K562 (cell line): ENCODE data around the gene PGR. TPM values are rescaled to one million over a fixed set of nuclear protein-coding genes. Genes with fewer than 3 reads are reported as not detected.

Experiments
- ATAC-seq: fragments of 200-7000 bp; cut with Tn5 transposase; 3 replicates; pipeline ENCODE4 v1.9.1; 2020; ENCODE audit warnings: moderate library complexity
- BruUV-seq: library from RNA; stranded (reverse); fragments of 400-500 nt; replicated peaks from 2 replicates; lab custom pipeline; 2021; lab: Mats Ljungman, UMichigan
- CTCF ChIA-PET: fragments of 300-600 bp; formaldehyde crosslinking; extraction: SDS; loops from one replicate; lab custom pipeline; 2021; ENCODE audit warnings: low intra/inter-chr PET ratio; lab: Yijun Ruan, JAX
- POLR2A ChIA-PET: fragments of 300-600, 350-650 bp; sonication (Branson Sonifier 250); formaldehyde crosslinking; extraction: SDS; loops from one replicate; lab custom pipeline; 2021; ENCODE audit warnings: antibody characterized with exemption, inconsistent platforms; lab: Yijun Ruan, JAX
- DNase-seq, 4 experiments: peaks; one replicate each; pipeline versions ENCODE4 v3.0.0 to v3.0.0-alpha.2; 2011 to 2018; ENCODE audit warnings: low spot score in 3 of 4, mixed read lengths in 3 of 4; ENCODE audit errors: extremely low read depth in 1 of 4
- FAIRE-seq: peaks from 2 replicates; lab custom pipeline; 2011; peaks lifted over from hg19 to GRCh38; lab: Jason Lieb, UNC
- H2AFZ ChIP-seq: 2 replicates; pipeline ENCODE4 v1.6.0; 2011; ENCODE audit warnings: low read depth, low read length, control low read depth, inconsistent platforms
- H3K27ac ChIP-seq: fragments of 200-600 bp; 3 replicates; pipeline ENCODE4 v1.8.0; 2011; ENCODE audit warnings: low read depth, mild to moderate bottlenecking, control low read depth, inconsistent platforms, low read length, moderate library complexity, mixed read lengths; ENCODE audit errors: extremely low read depth
- H3K27me3 ChIP-seq, 2 experiments: fragments of 300-600 bp in 1 of 2; 2 replicates in 1 of 2; 3 replicates in 1 of 2; pipeline versions ENCODE4 v1.6.0 to v1.8.0; 2011; ENCODE audit warnings: inconsistent platforms in 2 of 2, low read length in 2 of 2, mild to moderate bottlenecking in 1 of 2, mixed read lengths in 1 of 2, moderate library complexity in 1 of 2; ENCODE audit not compliant: control insufficient read depth in 2 of 2, insufficient read depth in 2 of 2
- H3K36me3 ChIP-seq: fragments of 300-600 bp; 3 replicates; pipeline ENCODE4 v1.8.0; 2011; ENCODE audit warnings: mild to moderate bottlenecking, low read length, inconsistent platforms; ENCODE audit not compliant: control insufficient read depth, insufficient read depth
- H3K4me1 ChIP-seq, 2 experiments: fragments of 200-600 bp in 1 of 2; replicated peaks in 1 of 2; 2 replicates in 1 of 2; 3 replicates in 1 of 2; pipeline versions ENCODE4 v1.5.1 to v1.8.0; 2011; ENCODE audit warnings: inconsistent platforms in 2 of 2, low read length in 2 of 2, mild to moderate bottlenecking in 1 of 2, mixed read lengths in 1 of 2, moderate library complexity in 1 of 2; ENCODE audit not compliant: control insufficient read depth in 2 of 2, insufficient read depth in 2 of 2
- H3K4me2 ChIP-seq: 2 replicates; pipeline ENCODE4 v1.6.1; 2011; ENCODE audit warnings: low read length, control low read depth, inconsistent platforms, mixed read lengths; ENCODE audit not compliant: insufficient read depth
- H3K4me3 ChIP-seq: fragments of 200-600 bp; sonication (generic), shearing (Covaris generic); 2 replicates; pipeline ENCODE4 v1.5.1; 2016; ENCODE audit warnings: control low read depth, inconsistent platforms
- H3K79me2 ChIP-seq: fragments of 200-600 bp; 3 replicates; pipeline ENCODE4 v1.8.0; 2011; ENCODE audit warnings: low read length, inconsistent platforms; ENCODE audit not compliant: control insufficient read depth, insufficient read depth
- H3K9ac ChIP-seq, 2 experiments: 2 replicates each; pipeline versions ENCODE4 v1.6.0 to v1.6.1; 2011; ENCODE audit warnings: low read depth in 2 of 2, low read length in 2 of 2, control low read depth in 1 of 2, inconsistent platforms in 1 of 2, mild to moderate bottlenecking in 1 of 2, mixed read lengths in 1 of 2; ENCODE audit not compliant: insufficient read depth in 1 of 2
- H3K9me1 ChIP-seq: one replicate; pipeline ENCODE4 v1.6.0; 2011; ENCODE audit warnings: inconsistent platforms, mild to moderate bottlenecking, low read length, moderate library complexity; ENCODE audit not compliant: control insufficient read depth, insufficient read depth
- H3K9me3 ChIP-seq: replicated peaks from 2 replicates; pipeline ENCODE4 v1.5.1; 2011; ENCODE audit warnings: low read depth, low read length, inconsistent platforms; ENCODE audit not compliant: control insufficient read depth, insufficient read depth
- H4K20me1 ChIP-seq: replicated peaks from 2 replicates; pipeline ENCODE4 v1.6.1; 2011; ENCODE audit warnings: low read length, inconsistent platforms, mixed read lengths; ENCODE audit not compliant: control insufficient read depth, insufficient read depth
- C11orf30 ChIP-seq: fragments of 450-650 bp; IDR thresholded peaks from 2 replicates; pipeline ENCODE4 v1.6.1; 2016; ENCODE audit warnings: low read depth, mild to moderate bottlenecking
- CCNT2 ChIP-seq: IDR thresholded peaks from 2 replicates; pipeline ENCODE4 v1.6.1; 2011; ENCODE audit warnings: borderline replicate concordance, low read depth, mild to moderate bottlenecking, moderate library complexity, mixed read lengths, low read length; ENCODE audit not compliant: insufficient read length; ENCODE audit errors: extremely low read depth
- FOXJ2 ChIP-seq: fragments of 200-800 bp; sonication (Bioruptor generic); IDR thresholded peaks from 2 replicates; pipeline ENCODE4 v1.6.1; 2016; ENCODE audit warnings: missing genetic modification characterization, missing compliant biosample characterization
- HNRNPUL1 ChIP-seq: fragments of 200-400 bp; formaldehyde crosslinking; IDR thresholded peaks from 2 replicates; pipeline ENCODE4 v1.6.1; 2017; ENCODE audit warnings: low read length
- MYBL2 ChIP-seq, 2 experiments: fragments of 450-650 bp in 1 of 2; sonication (generic) in 1 of 2; formaldehyde crosslinking in 1 of 2; IDR thresholded peaks; 2 replicates each; pipeline versions ENCODE4 v1.6.1 to v1.8.1; 2017 to 2022; ENCODE audit warnings: borderline replicate concordance in 1 of 2, inconsistent platforms in 1 of 2, low read depth in 1 of 2, mild to moderate bottlenecking in 1 of 2, missing genetic modification reagents in 1 of 2, moderate library complexity in 1 of 2
- NEUROD1 ChIP-seq: fragments of 150-350 bp; IDR thresholded peaks from 2 replicates; pipeline ENCODE4 v1.6.1; 2014; ENCODE audit warnings: borderline replicate concordance, low read length, low read depth; ENCODE audit not compliant: partially characterized antibody
- NR4A1 ChIP-seq, 2 experiments: fragments of 250-450 bp in 1 of 2; fragments of 450-650 bp in 1 of 2; sonication (Bioruptor Pico) in 1 of 2; IDR thresholded peaks; 2 replicates each; pipeline versions ENCODE4 v1.4.0 to v1.6.1; 2016 to 2020; ENCODE audit warnings: mild to moderate bottlenecking in 2 of 2, missing compliant biosample characterization in 1 of 2, missing genetic modification characterization in 1 of 2, moderate library complexity in 1 of 2
- PHTF2 ChIP-seq: fragments of 250-450 bp; sonication (Bioruptor Pico); IDR thresholded peaks from 2 replicates; pipeline ENCODE4 v1.5.0; 2021; ENCODE audit warnings: mild to moderate bottlenecking
- POLR3G ChIP-seq: IDR thresholded peaks from 2 replicates; pipeline ENCODE4 v1.6.1; 2011; ENCODE audit not compliant: insufficient read length, insufficient replicate concordance; ENCODE audit errors: extremely low read depth
- RBBP5 ChIP-seq: fragments of 200-600 bp; sonication (generic); IDR thresholded peaks from 2 replicates; pipeline ENCODE4 v1.6.1; 2012; ENCODE audit warnings: borderline replicate concordance, mild to moderate bottlenecking, low read length, control low read depth, inconsistent platforms; ENCODE audit not compliant: insufficient read depth, poor library complexity, severe bottlenecking
- RBM22 ChIP-seq: fragments of 200-400 bp; formaldehyde crosslinking; IDR thresholded peaks from 2 replicates; pipeline ENCODE4 v1.6.1; 2018; ENCODE audit warnings: low read length, low read depth; ENCODE audit not compliant: poor library complexity, severe bottlenecking
- SFPQ ChIP-seq: fragments of 200-400 bp; formaldehyde crosslinking; IDR thresholded peaks from 2 replicates; pipeline ENCODE4 v1.6.1; 2017; ENCODE audit warnings: mild to moderate bottlenecking, low read depth, low read length, moderate library complexity
- SRF ChIP-seq, 2 experiments: fragments of 250-450, 450-650 bp in 1 of 2; sonication (Bioruptor Pico) in 1 of 2; sonication (generic) in 1 of 2; formaldehyde crosslinking; IDR thresholded peaks; 2 replicates each; pipeline versions ENCODE4 v1.5.0 to v1.5.1; 2020 to 2022; ENCODE audit warnings: mild to moderate bottlenecking in 1 of 2, missing genetic modification reagents in 1 of 2
- SUPT5H ChIP-seq: fragments of 450-650 bp; IDR thresholded peaks from 2 replicates; pipeline ENCODE4 v1.6.1; 2016
- ZNF780A ChIP-seq: fragments of 250-450 bp; sonication (Bioruptor Pico); IDR thresholded peaks from 2 replicates; pipeline ENCODE4 v1.5.0; 2021; ENCODE audit warnings: mild to moderate bottlenecking
- WGBS: fragments of 100-300 bp; shearing (Covaris generic); methylation state at CpG from one replicate; pipeline ENCODE4 v1.1.6; 2016; ENCODE audit warnings: low coverage, mixed read lengths; ENCODE audit not compliant: insufficient coverage; ENCODE audit errors: missing lambda C conversion rate; 5-methylcytosine and 5-hydroxymethylcytosine counted together
- in situ Hi-C: fragments of 300-500 bp; cut with MboI; formaldehyde crosslinking; loops from 4 replicates; pipeline ENCODE4 v1.15.0; 2018; ENCODE audit warnings: inconsistent platforms, mixed read lengths
- intact Hi-C: fragments of 100-400 bp; cut with micrococcal nuclease; formaldehyde crosslinking; loops from 2 replicates; pipeline ENCODE4 v1.14.2; 2022
- polyA plus RNA-seq, 8 experiments: library from polyadenylated mRNA; depleted of rRNA in 4 of 8; stranded (reverse) in 5 of 8; unstranded in 3 of 8; fragments of >200 nt; fragmentation: Nextera tagmentation in 2 of 8; fragmentation: Illumina TruSeq in 1 of 8; extraction: Ambion mirVana in 2 of 8; extraction: Trizol in 1 of 8; gene quantifications; 2 replicates each; pipeline versions ENCODE4 v1.2.1 to v1.2.3, GENCODE V29; 2011 to 2014; ENCODE audit warnings: inconsistent platforms in 1 of 8, missing spikeins in 1 of 8
- total RNA-seq, 7 experiments: library from RNA; depleted of rRNA in 6 of 7; stranded (reverse); fragments of >200 nt in 6 of 7; fragmentation: Illumina TruSeq in 2 of 7; extraction: Trizol in 2 of 7; gene quantifications; 2 replicates each; pipeline versions ENCODE4 v1.2.1 to v1.2.3, GENCODE V29; 2011 to 2021; ENCODE audit warnings: low replicate concordance in 1 of 7
- TF ChIP-seq, protein P1 (sequence below): fragments of 450-650 bp; IDR thresholded peaks from 2 replicates; pipeline ENCODE4 v1.6.1; 2014; ENCODE audit warnings: low read depth, mild to moderate bottlenecking, moderate library complexity, borderline replicate concordance
- TF ChIP-seq, protein P2 (sequence below): fragments of 250-450 bp; sonication (Bioruptor Pico); IDR thresholded peaks from 2 replicates; pipeline ENCODE4 v1.4.0; 2020; ENCODE audit warnings: borderline replicate concordance

The PGR gene
- total and polyA plus RNA-seq, 9 of the 15 experiments (the other 6 are each of a cell fraction or from before 2014, with no cell fraction given): 0.43 to 2.4 (median 1.3) TPM

- Histone ChIP-seq H3K36me3 (no peaks in the 10 kb centered on the region), H3K79me2 (no peaks in the 10 kb centered on the region), H3K9ac (no peak overlapping the region), H3K9me1 (no peaks in the 10 kb centered on the region), H3K27me3 (no peaks in the 10 kb centered on the region), H3K27ac (no peak overlapping the region), H3K4me1 (no peaks in the 10 kb centered on the region), H3K9me3 (no peaks in the 10 kb centered on the region), H2AFZ (no peak overlapping the region), H4K20me1 (no peaks in the 10 kb centered on the region), H3K4me3 (no peak overlapping the region), H3K4me2 (no peak overlapping the region)
- DNase-seq: no peak
- BruUV-seq: no TSS peak
- WGBS: 39% methylated on average over 1 of the region's 1 CpG
- in situ Hi-C loops (no loop called here), intact Hi-C loops (no loop called here)
- POLR2A ChIA-PET: no interaction called here
- no peak for FAIRE-seq
- CTCF ChIA-PET: no interaction called here
- ATAC-seq: no peak
- TF ChIP-seq NR4A1 (CRISPR knock-in tag; IDR thresholded peaks at IDR 0.05): no peak
- no peak for TF ChIP-seq NR4A1 (tag; IDR thresholded peaks at IDR 0.05)
- TF ChIP-seq SUPT5H: no peak
- TF ChIP-seq, protein P1, sequence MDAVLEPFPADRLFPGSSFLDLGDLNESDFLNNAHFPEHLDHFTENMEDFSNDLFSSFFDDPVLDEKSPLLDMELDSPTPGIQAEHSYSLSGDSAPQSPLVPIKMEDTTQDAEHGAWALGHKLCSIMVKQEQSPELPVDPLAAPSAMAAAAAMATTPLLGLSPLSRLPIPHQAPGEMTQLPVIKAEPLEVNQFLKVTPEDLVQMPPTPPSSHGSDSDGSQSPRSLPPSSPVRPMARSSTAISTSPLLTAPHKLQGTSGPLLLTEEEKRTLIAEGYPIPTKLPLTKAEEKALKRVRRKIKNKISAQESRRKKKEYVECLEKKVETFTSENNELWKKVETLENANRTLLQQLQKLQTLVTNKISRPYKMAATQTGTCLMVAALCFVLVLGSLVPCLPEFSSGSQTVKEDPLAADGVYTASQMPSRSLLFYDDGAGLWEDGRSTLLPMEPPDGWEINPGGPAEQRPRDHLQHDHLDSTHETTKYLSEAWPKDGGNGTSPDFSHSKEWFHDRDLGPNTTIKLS: no peak
- no peak for TF ChIP-seq SRF (CRISPR knock-in tag; IDR thresholded peaks at IDR 0.05)
- no peak for TF ChIP-seq SFPQ
- TF ChIP-seq, protein P2, sequence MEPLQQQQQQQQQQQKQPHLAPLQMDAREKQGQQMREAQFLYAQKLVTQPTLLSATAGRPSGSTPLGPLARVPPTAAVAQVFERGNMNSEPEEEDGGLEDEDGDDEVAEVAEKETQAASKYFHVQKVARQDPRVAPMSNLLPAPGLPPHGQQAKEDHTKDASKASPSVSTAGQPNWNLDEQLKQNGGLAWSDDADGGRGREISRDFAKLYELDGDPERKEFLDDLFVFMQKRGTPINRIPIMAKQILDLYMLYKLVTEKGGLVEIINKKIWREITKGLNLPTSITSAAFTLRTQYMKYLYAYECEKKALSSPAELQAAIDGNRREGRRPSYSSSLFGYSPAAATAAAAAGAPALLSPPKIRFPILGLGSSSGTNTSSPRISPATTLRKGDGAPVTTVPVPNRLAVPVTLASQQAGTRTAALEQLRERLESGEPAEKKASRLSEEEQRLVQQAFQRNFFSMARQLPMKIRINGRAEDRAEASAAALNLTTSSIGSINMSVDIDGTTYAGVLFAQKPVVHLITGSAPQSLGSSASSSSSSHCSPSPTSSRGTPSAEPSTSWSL (CRISPR knock-in tag): no peak
- no peak for TF ChIP-seq MYBL2 (IDR thresholded peaks at IDR 0.05; ENCODE audit: low read depth)
- TF ChIP-seq MYBL2 (CRISPR knock-in tag; IDR thresholded peaks at IDR 0.05; ENCODE audit: borderline replicate concordance): no peak
- no peak for TF ChIP-seq HNRNPUL1
- TF ChIP-seq FOXJ2 (tag): no peak
- TF ChIP-seq PHTF2 (CRISPR knock-in tag): no peak
- no peak for TF ChIP-seq ZNF780A
- no peak for TF ChIP-seq RBBP5
- TF ChIP-seq NEUROD1: no peak
- no peak for TF ChIP-seq CCNT2
- no peak for TF ChIP-seq RBM22
- TF ChIP-seq POLR3G: no peak
- TF ChIP-seq C11orf30: no peak
Observed at GRCh38 chr11:100990931-100991330, 138.7 kb downstream of the PGR start.
